BLaER1 treated with 17β-estradiol and CSF1 and Interleukin-3, amounts not matched to agents 10 nM and 100 nM (cell line): Measurements from ENCODE around the gene ST14.

Experiments used
- H3K27ac ChIP-seq, 11 experiments: shearing (Covaris generic); formaldehyde crosslinking; 2 replicates each; pipeline ENCODE4 v1.8.1; 2022
- H3K27me3 ChIP-seq, 11 experiments: shearing (Covaris generic); formaldehyde crosslinking; 2 replicates each; pipeline ENCODE4 v1.8.1; 2022
- H3K36me3 ChIP-seq, 11 experiments: shearing (Covaris generic); formaldehyde crosslinking; 2 replicates each; pipeline ENCODE4 v1.8.1; 2022
- H3K4me1 ChIP-seq, 10 experiments: shearing (Covaris generic); formaldehyde crosslinking; 2 replicates each; pipeline ENCODE4 v1.8.1; 2022
- H3K4me2 ChIP-seq, 11 experiments: shearing (Covaris generic); formaldehyde crosslinking; 2 replicates each; pipeline ENCODE4 v1.8.1; 2022
- H3K4me3 ChIP-seq, 10 experiments: shearing (Covaris generic); formaldehyde crosslinking; 2 replicates each; pipeline ENCODE4 v1.8.1; 2022
- H3K9ac ChIP-seq, 11 experiments: shearing (Covaris generic); formaldehyde crosslinking; 2 replicates each; pipeline ENCODE4 v1.8.1; 2022
- H3K9me3 ChIP-seq, 11 experiments: shearing (Covaris generic); formaldehyde crosslinking; replicated peaks in 1 of 11; 2 replicates each; pipeline ENCODE4 v1.8.1; 2022
- H4K20me1 ChIP-seq, 11 experiments: shearing (Covaris generic); formaldehyde crosslinking; 2 replicates each; pipeline ENCODE4 v1.8.1; 2022
- Cebpa-rat ChIP-seq, 11 experiments: shearing (Covaris generic); IDR thresholded peaks; 2 replicates each; pipeline ENCODE4 v1.8.1; 2022

The ST14 gene

DNA sequence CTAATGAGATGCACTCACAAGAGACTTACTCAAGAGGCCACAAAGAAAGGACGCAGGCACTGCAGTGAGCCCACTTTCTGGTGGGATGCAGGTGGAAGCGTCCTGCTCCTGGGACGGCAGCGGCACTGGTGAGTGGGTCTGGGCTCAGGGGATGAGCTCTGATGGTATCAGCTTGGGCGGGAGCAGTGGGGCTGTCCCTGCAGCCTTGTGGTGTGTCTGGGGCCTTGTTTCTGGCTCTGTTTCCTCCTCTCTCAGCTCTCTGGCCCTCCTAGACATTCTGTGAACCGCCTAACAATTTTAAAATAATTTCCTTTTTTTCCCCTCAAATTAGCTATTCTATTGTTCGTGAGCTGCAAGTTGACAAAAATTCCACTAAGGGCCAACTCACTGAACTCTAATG lies 8.8 kb upstream of the ST14 start:
- Histone ChIP-seq H3K4me2 (no peak overlapping the region), H3K9ac (no peak overlapping the region), H4K20me1 (peaks cover 0 to 36% (median 5%) of the 10 kb centered on the region in 11 experiments; a peak in 8 of 22 replicates), H3K36me3 (peaks cover 0 to 42% (median 18%) of the 10 kb centered on the region in 11 experiments; a peak in 16 of 22 replicates), H3K27me3 (no peaks in the 10 kb centered on the region), H3K9me3 (no peaks in the 10 kb centered on the region), H3K4me1 (peaks cover 20 to 54% (median 32%) of the 10 kb centered on the region in 10 experiments), H3K27ac (no peak overlapping the region), H3K4me3 (no peak overlapping the region)
- no peak for TF ChIP-seq Cebpa-rat (IDR thresholded peaks at IDR 0.05)

DNA sequence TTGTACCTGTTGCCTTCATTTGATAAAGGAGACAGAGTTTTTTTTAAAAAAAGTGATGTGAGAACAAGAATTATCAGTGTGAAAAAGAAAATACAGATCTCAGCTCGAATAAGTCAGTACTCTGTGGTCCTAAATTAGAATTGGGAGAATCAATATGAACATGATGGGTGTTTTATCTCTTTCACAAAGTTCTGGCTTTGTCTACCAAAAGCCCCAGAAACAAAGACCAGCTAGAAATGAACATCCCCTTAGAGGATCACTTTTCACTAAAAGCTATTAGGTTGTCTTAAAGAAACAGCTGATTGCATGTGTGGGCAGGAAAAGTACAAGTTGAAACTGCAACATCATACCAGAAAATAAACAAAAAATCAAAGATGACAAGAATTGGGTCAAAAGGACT lies 8.4 kb upstream of the ST14 start:
- Histone ChIP-seq H4K20me1 (peaks cover 0 to 32% (median 4%) of the 10 kb centered on the region in 11 experiments; a peak in 8 of 22 replicates), H3K27ac (no peak overlapping the region), H3K9ac (no peak overlapping the region), H3K9me3 (no peaks in the 10 kb centered on the region), H3K27me3 (no peaks in the 10 kb centered on the region), H3K4me2 (no peak overlapping the region), H3K4me3 (no peak overlapping the region), H3K4me1 (peaks cover 16 to 54% (median 28%) of the 10 kb centered on the region in 10 experiments), H3K36me3 (peaks cover 0 to 38% (median 18%) of the 10 kb centered on the region in 11 experiments; a peak in 15 of 22 replicates)
- TF ChIP-seq Cebpa-rat (IDR thresholded peaks at IDR 0.05) = no peak

DNA sequence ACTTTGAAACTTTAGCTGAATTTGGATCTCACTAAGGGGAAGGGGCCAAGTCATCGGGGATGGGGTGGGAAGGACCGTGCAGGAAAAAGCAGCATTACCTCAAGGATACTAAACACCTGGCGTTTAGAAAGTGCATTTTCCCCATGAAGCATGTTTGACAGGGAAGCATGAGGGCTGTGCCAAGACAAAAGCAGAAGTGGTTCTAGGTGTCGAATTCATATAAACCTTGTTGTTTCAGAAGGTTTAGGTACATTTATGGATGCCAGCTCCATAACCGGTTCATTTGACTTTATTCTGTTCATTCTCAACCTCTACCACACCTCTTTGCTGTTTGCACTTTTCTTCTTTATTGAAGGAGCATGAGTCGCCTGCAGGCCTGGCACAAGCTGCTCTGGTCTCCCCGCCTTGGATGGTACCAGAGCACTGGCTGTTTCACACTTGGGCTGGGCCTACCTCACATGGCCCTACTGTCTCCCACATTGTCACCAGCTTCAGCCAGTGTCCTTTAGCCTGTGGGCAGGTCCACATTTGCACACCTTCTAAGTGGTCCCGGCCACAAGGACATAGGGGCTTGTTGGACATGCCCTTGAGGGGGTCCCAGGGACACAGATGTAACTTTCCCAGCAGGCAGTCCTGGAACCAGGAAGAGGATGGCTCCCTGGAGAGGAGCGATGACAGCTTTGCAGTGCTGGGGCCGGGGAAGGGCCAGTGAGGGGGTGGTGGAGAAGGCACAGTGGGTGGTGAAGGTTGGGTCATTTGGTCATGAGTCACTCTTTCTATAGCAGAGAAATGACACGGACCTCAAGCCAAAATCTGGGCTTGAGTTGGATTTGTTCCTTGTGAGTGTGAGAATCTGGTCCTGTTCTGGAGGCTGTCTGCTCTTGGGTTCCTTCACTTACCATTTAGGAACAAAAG lies 3.2 kb upstream of the ST14 start:
- no peak overlapping the region for H3K27ac ChIP-seq
- TF ChIP-seq Cebpa-rat (IDR thresholded peaks at IDR 0.05) = no peak
- H3K9me3 ChIP-seq = peaks cover 0 to 12% (median 0%) of the 10 kb centered on the region in 11 experiments; a peak in 8 of 22 replicates
- H3K9ac ChIP-seq = no peak overlapping the region
- H3K4me2 ChIP-seq = peak overlapping the region in 5 of 11 experiments; percentile 11 to 75 (median 66); a peak in 9 of 22 replicates
- H3K4me1 ChIP-seq = peaks cover 4 to 54% (median 31%) of the 10 kb centered on the region in 10 experiments; a peak in 18 of 20 replicates
- peaks cover 33 to 46% (median 39%) of the 10 kb centered on the region in 11 experiments for H3K27me3 ChIP-seq
- no peak overlapping the region for H3K4me3 ChIP-seq
- H3K36me3 ChIP-seq = no peaks in the 10 kb centered on the region
- no peaks in the 10 kb centered on the region; a peak in 2 of 22 replicates for H4K20me1 ChIP-seq

DNA sequence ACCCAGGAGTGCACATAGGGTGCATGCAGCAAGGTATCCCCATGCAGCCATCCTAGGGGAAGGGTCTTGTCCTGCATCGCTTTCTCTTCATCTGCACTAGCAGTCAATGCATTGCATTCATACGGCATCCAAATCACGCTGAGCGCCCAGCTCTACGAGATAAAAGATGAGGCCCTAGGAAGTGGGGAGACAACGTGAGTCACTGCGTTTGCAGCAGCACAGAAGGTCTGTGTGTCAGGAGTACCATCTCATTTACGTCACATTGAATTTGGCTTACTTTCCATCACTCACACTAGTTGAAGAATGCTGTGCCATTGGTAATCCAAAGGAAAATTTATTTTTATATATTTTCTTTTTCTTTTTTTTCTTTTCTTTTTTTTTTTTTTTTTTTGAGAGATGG lies 2.5 kb upstream of the ST14 start:
- Histone ChIP-seq H3K9ac (no peak overlapping the region), H3K27me3 (peaks cover 40 to 53% (median 47%) of the 10 kb centered on the region in 11 experiments), H3K4me1 (peaks cover 4 to 61% (median 39%) of the 10 kb centered on the region in 10 experiments; a peak in 18 of 20 replicates), H3K4me2 (peak overlapping the region in 5 of 11 experiments; percentile 11 to 75 (median 66); a peak in 9 of 22 replicates), H3K9me3 (peaks cover 0 to 12% (median 0%) of the 10 kb centered on the region in 11 experiments; a peak in 8 of 22 replicates), H3K27ac (no peak overlapping the region), H3K4me3 (no peak overlapping the region), H4K20me1 (no peaks in the 10 kb centered on the region; a peak in 2 of 22 replicates), H3K36me3 (no peaks in the 10 kb centered on the region)
- TF ChIP-seq Cebpa-rat (IDR thresholded peaks at IDR 0.05) = no peak

DNA sequence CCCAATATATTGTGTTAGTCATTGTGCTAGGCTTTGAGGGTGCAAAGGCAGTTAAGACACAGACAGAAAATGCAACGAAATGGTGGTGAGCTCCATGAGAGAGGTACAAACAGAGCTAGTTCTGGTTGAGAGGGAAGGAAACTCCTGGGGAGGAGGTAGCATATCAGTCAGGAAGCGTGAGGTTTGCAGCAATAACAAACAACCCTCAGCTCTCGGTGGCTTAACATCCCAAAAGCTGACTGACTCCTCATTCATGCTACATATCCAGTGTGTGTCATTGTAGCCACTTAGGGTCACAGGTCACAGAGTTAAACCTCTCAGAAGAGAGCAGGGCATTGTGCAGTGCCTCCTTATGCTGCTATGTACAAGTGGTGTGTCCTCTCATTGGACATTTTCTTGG lies 1.7 kb upstream of the ST14 start:
- H3K27me3 ChIP-seq = peaks cover 42 to 58% (median 51%) of the 10 kb centered on the region in 11 experiments
- no peak overlapping the region for H3K27ac ChIP-seq
- no peak overlapping the region for H3K9ac ChIP-seq
- TF ChIP-seq Cebpa-rat (IDR thresholded peaks at IDR 0.05) = no peak
- peaks cover 6 to 69% (median 46%) of the 10 kb centered on the region in 10 experiments; a peak in 19 of 20 replicates for H3K4me1 ChIP-seq
- H3K4me2 ChIP-seq = peak overlapping the region in 1 of 11 experiments; percentile 4; a peak in 1 of 22 replicates
- no peak overlapping the region for H3K4me3 ChIP-seq
- H3K36me3 ChIP-seq = no peaks in the 10 kb centered on the region
- H3K9me3 ChIP-seq = peaks cover 0 to 12% (median 0%) of the 10 kb centered on the region in 11 experiments; a peak in 8 of 22 replicates
- no peaks in the 10 kb centered on the region; a peak in 2 of 22 replicates for H4K20me1 ChIP-seq

DNA sequence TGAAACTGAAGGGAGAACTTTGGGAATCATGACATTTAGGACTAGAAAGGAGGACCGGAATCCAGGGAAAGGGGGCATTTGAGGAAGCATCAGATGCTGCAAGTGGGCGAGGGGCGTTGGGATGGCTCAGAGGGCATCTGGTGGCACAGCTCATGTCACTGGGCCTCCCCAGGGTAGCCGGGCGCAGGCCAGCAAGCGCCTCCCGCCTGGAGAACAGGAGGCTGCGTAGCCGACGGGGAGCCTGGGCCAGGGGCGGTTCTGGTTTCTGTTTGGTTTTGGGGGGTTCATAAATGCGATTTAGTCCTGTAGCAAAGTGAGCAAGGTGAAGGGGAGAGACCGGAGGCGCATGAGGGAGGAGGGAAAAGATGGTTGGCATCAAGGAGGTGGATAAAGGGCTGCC lies 443 bp upstream of the ST14 start:
- Histone ChIP-seq H3K9ac (no peak overlapping the region), H3K27me3 (peaks cover 42 to 58% (median 51%) of the 10 kb centered on the region in 11 experiments), H3K27ac (no peak overlapping the region), H3K36me3 (no peaks in the 10 kb centered on the region), H3K4me1 (peaks cover 19 to 82% (median 57%) of the 10 kb centered on the region in 10 experiments), H3K9me3 (peaks cover 0 to 12% (median 0%) of the 10 kb centered on the region in 11 experiments; a peak in 8 of 22 replicates), H3K4me2 (peak overlapping the region in 4 of 11 experiments; percentile 79 to 93 (median 86); a peak in 6 of 22 replicates), H4K20me1 (no peaks in the 10 kb centered on the region; a peak in 2 of 22 replicates), H3K4me3 (peak overlapping the region in 1 of 10 experiments; percentile 62; a peak in 1 of 20 replicates)
- no peak for TF ChIP-seq Cebpa-rat (IDR thresholded peaks at IDR 0.05)

DNA sequence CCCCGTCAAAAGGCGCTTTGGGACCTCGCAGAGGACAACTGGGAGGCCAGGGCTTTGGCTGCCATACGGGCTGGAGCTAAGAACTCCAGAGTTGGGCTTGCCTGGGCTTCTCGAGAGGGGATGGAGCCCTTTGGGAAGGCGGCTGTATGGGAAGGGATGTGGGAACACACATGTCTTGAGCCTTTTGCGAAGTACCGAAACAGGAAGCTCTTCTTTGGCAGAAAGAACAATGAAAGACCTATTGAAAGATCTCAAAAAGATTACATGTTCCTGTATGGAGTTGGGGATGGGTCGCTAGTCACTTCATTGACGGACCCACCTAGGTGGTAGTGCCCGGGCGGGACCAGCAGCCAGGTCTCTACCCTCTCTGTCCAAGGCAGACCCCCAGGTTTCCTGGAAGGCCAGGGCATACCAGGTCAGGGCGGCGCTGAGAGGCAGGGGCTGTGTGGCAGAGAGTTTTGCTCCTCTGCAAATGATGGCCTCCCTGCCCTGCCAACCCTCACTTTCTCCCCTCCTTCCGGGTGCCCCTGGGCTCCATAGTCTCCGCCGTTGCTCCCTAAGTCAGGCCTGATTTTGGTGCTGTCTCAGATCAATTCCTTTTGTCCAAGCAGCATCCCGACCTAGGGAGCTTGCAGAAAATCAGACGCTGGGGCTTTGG lies 1.0 kb downstream of the ST14 start:
- peak overlapping the region in 9 of 11 experiments; percentile 22 to 93 (median 86); a peak in 17 of 22 replicates for H3K4me2 ChIP-seq
- H3K9ac ChIP-seq = peak overlapping the region in 3 of 11 experiments; percentile 48 to 55 (median 50); a peak in 5 of 22 replicates

DNA sequence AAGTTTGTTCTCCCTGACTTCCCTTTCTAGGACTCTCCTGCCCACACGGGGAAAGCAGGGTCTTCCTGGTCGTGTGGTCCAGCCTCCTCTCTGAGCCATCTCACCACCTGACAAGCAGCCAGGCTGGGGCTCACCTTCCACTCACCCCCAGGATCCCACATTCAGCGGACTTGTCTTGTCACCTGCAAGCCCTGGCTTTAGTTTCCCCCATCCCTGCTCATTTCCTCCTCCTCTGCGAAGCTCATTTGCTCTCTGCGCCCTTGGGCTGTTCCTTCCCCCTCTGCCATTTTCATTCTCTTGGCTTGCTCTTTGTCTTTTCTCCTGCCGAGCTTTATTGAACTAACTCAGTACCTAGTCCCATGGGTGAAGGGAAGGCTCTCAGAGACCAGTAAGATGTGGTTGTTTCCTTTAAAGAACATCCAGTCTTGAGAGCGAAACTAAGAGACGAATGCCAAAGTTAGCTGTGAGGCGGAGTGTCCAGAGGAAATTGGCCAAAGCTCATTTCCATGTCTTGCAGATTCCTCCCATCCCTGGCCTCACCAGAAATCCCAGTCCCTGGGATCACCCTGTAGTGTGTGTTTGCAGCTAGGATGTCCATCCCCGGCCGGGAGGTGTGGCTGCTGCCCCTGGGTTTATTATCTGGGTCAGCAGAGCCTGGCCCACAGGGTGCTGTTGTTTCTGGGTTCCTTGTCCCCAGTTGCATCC lies 2.0 kb downstream of the ST14 start:
- no peak overlapping the region; a peak in 2 of 20 replicates for H3K4me3 ChIP-seq
- peaks cover 0 to 12% (median 0%) of the 10 kb centered on the region in 11 experiments; a peak in 8 of 22 replicates for H3K9me3 ChIP-seq
- H3K4me1 ChIP-seq = peaks cover 35 to 87% (median 71%) of the 10 kb centered on the region in 10 experiments
- no peak for TF ChIP-seq Cebpa-rat (IDR thresholded peaks at IDR 0.05)
- peak overlapping the region in 4 of 11 experiments; percentile 77 to 87 (median 86); a peak in 4 of 22 replicates for H3K27ac ChIP-seq
- no peaks in the 10 kb centered on the region; a peak in 2 of 22 replicates for H4K20me1 ChIP-seq
- peaks cover 42 to 58% (median 51%) of the 10 kb centered on the region in 11 experiments for H3K27me3 ChIP-seq
- no peak overlapping the region for H3K9ac ChIP-seq
- peak overlapping the region in 8 of 11 experiments; percentile 79 to 93 (median 87); a peak in 14 of 22 replicates for H3K4me2 ChIP-seq
- no peaks in the 10 kb centered on the region for H3K36me3 ChIP-seq

More for the DNA sequence above, 1.0 kb downstream of the ST14 start:
- Histone ChIP-seq H3K4me3 (peak overlapping the region in 6 of 10 experiments; percentile 25 to 62 (median 45); a peak in 10 of 20 replicates), H3K9me3 (peaks cover 0 to 12% (median 0%) of the 10 kb centered on the region in 11 experiments; a peak in 8 of 22 replicates), H3K27ac (peak overlapping the region in 4 of 11 experiments; percentile 49 to 87 (median 52); a peak in 7 of 22 replicates), H3K4me1 (peaks cover 25 to 85% (median 61%) of the 10 kb centered on the region in 10 experiments), H4K20me1 (no peaks in the 10 kb centered on the region; a peak in 2 of 22 replicates), H3K27me3 (peaks cover 42 to 58% (median 51%) of the 10 kb centered on the region in 11 experiments), H3K36me3 (no peaks in the 10 kb centered on the region)
- TF ChIP-seq Cebpa-rat (IDR thresholded peaks at IDR 0.05) = no peak
